SK-N-SH (cell line): Measurements from ENCODE around the gene SLC7A14.

Source experiments
- ELF1 ChIP-seq: IDR thresholded peaks from 2 replicates; pipeline ENCODE4 v1.4.0; 2012
- EZH2phosphoT487 ChIP-seq: fragments of 200-600 bp; sonication (generic); IDR thresholded peaks from 2 replicates; pipeline ENCODE4 v1.6.1; 2017; ENCODE audit warnings: low read depth, mixed run types, mild to moderate bottlenecking, antibody characterized with exemption, moderate library complexity, borderline replicate concordance
- GABPA ChIP-seq: IDR thresholded peaks from 2 replicates; pipeline ENCODE4 v1.4.0; 2012; ENCODE audit warnings: low read depth, mild to moderate bottlenecking
- GATA2 ChIP-seq: sonication (generic); formaldehyde crosslinking; IDR thresholded peaks from 2 replicates; pipeline ENCODE4 v1.5.0; 2020; ENCODE audit warnings: mild to moderate bottlenecking, missing genetic modification reagents
- JUND ChIP-seq: IDR thresholded peaks from 2 replicates; pipeline ENCODE4 v1.4.0; 2012
- NRF1 ChIP-seq: IDR thresholded peaks from 2 replicates; pipeline ENCODE4 v1.6.1; 2012; ENCODE audit warnings: low read depth, mild to moderate bottlenecking, low read length
- RCOR1 ChIP-seq: fragments of 150-350 bp; IDR thresholded peaks from 2 replicates; pipeline ENCODE4 v1.6.1; 2017; ENCODE audit warnings: antibody characterized with exemption, low read length
- TCF12 ChIP-seq: IDR thresholded peaks from 2 replicates; pipeline ENCODE4 v1.4.0; 2012
- TF ChIP-seq, protein P1 (sequence below): fragments of 200-600 bp; sonication (generic); IDR thresholded peaks from 2 replicates; pipeline ENCODE4 v1.6.1; 2017; ENCODE audit warnings: antibody characterized with exemption, mild to moderate bottlenecking, moderate library complexity
- TF ChIP-seq, protein P2 (sequence below): IDR thresholded peaks from 2 replicates; pipeline ENCODE4 v1.4.0; 2012; ENCODE audit warnings: low read depth

DNA sequence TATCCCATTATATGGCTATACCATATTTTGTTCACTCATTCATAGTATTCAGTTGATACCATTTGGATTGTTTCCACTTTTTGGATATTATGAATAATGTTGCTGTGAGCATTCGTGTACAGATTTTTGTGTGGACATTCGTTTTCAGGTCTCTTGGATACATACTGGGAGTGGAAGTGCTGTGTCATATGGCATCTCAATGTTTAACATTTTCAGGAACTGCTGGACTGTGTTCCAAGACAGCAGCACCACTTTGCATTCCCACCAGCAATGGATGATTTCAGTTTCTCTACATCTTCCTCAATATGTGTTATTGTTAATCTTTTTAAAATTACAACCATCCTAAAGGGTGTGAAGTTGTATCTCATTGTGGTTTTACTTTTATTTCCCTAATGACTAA lies 34.6 kb downstream of the SLC7A14 start:
- TF ChIP-seq, protein P1, sequence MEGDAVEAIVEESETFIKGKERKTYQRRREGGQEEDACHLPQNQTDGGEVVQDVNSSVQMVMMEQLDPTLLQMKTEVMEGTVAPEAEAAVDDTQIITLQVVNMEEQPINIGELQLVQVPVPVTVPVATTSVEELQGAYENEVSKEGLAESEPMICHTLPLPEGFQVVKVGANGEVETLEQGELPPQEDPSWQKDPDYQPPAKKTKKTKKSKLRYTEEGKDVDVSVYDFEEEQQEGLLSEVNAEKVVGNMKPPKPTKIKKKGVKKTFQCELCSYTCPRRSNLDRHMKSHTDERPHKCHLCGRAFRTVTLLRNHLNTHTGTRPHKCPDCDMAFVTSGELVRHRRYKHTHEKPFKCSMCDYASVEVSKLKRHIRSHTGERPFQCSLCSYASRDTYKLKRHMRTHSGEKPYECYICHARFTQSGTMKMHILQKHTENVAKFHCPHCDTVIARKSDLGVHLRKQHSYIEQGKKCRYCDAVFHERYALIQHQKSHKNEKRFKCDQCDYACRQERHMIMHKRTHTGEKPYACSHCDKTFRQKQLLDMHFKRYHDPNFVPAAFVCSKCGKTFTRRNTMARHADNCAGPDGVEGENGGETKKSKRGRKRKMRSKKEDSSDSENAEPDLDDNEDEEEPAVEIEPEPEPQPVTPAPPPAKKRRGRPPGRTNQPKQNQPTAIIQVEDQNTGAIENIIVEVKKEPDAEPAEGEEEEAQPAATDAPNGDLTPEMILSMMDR = no peak
- TF ChIP-seq GABPA (no peak), NRF1 (no peak), EZH2phosphoT487 (no peak), JUND (no peak), GATA2 (CRISPR knock-in tag) (no peak), TCF12 (no peak), ELF1 (no peak), RCOR1 (no peak)
- TF ChIP-seq, protein P2, sequence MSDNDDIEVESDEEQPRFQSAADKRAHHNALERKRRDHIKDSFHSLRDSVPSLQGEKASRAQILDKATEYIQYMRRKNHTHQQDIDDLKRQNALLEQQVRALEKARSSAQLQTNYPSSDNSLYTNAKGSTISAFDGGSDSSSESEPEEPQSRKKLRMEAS = no peak
